ENCODE measurements around the gene ACP4.
"Not testable (repeated sequence)": the region's sequence is repeated elsewhere in the genome, so short reads cannot be mapped to it uniquely, and the experiment has no call there.

The ACP4 gene

GRCh38 chr19:50776131-50776530 lies 14.1 kb upstream of the ACP4 start:
- H3K4me3 ChIP-seq (ENCODE audit: low read depth, low read length): no peak overlapping the region

- H3K4me3 ChIP-seq (ENCODE audit: low read depth, low read length): no peak overlapping the region
Observed at GRCh38 chr19:50777261-50777660, 13.0 kb upstream of the ACP4 start.

GRCh38 chr19:50777830-50778303 lies 12.3 kb upstream of the ACP4 start:
- no peak overlapping the region for H3K4me3 ChIP-seq (ENCODE audit: low read depth, low read length)

DNA sequence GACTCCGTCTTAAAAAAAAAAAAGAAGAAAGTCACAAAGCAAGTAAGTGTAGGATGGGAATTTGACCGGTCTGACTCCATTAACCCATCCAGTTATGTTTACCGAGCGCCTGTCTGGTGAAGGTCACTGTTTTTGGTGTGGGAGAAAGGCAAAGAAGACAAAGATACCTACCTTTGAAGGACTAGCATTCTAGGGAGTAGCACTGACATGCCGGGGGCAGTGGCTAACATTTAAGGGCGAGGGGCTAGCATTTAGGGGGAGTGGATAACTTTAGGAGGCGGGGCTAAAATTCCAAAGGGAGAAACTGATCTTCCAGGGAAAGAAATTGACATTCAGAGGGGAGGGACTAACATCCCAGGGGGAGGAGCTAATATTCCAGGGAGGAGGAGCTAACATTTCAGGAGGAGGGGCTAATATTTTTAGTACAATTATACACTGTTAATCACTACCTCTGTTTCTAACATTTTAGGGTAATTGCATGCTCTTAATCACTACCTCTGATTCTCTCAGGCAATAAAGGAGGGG lies 11.2 kb upstream of the ACP4 start:
- H3K4me3 ChIP-seq (ENCODE audit: low read depth, low read length): no peak overlapping the region

DNA sequence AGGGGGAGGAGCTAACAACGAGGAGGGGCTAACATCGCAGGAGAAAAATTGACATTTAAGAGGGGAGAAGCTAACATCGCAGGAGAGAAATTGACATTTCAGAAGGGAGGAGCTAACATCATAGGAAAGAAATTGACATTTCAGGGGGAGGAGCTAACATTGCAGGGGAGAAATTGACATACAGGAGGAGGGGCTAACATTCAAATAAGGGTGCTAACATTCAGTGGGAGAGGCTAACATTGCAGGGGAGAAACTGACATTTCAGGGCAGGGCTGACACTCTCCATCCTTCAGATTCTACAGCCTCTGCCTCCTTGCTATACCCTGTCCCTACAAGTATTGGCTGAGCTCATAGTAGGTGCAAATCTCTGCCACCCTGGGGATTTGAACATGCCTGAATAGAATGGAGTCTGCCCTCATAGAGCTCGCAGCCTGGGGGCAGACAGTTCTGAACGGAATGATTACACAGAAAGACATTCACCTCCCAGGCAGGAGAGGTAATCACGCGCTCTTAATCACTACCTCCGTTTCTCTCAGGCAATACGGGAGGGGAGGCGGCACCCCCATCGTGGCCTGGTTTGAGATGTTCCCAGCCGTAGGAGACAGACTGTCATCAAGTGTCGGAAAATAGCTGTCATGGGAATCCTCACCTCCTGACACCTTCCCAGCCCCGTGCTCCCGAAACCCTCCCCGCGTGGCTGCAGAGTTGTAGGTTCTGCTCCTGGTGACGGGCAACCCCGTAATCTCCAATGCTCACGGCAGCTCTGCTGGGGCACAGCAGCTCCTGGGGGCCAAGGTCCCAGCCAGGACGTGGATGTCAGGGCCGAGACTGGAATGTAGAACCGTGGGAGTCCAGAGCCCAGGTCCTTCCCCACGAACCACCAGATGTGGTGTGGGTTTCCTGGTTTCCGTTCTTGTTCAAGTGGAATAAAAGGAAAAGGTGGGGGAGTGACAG lies 10.4 kb upstream of the ACP4 start:
- no peak overlapping the region for H3K4me3 ChIP-seq (ENCODE audit: low read depth, low read length)

DNA sequence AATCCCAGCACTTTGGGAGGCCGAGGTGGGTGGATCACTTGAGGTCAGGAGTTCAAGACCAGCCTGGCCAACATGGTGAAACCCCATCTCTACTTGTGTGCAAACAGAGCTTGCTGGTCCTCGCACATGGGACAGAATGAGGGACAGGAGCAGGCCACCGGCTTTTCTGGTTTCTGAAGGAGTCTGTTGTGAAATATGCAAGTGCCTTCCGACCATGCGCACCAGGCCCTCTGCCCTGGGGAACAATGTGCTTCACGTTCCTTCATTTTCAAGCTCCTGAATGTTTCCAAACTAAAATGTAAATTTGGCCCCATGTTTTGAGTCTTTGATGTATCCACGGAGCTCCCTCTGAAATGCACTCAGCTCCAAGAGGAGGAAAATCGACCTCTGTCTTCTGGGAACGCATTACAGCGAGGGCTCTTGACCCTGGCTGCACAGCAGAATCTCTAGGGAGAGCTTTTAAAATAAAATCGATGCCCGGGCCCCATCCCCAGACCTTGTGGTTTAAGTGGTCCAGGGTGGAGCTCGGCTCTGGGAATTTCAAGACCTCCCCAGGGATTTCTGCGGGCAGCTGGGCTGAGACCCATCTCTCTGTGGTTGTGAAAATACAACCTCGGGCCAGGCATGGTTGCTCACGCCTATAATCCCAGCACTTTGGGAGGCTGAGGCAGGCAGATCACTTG lies 9.3 kb upstream of the ACP4 start:
- H3K4me3 ChIP-seq (ENCODE audit: low read depth, low read length): no peak overlapping the region

DNA sequence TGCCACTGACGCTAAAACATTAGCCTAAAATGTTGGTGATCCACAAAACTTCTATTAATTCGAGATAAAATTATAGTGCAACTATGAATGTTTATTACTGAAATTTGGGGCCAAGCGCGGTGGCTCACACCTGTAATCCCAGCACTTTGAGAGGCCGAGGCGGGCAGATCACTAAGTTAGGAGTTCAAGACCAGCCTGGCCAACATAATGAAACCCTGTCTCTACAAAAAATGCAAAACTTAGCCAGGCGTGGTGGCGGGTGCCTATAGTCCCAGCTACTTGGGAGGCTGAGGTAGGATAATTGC lies 6.4 kb upstream of the ACP4 start:
- H3K4me3 ChIP-seq (ENCODE audit: low read depth, low read length): not testable (repeated sequence)

DNA sequence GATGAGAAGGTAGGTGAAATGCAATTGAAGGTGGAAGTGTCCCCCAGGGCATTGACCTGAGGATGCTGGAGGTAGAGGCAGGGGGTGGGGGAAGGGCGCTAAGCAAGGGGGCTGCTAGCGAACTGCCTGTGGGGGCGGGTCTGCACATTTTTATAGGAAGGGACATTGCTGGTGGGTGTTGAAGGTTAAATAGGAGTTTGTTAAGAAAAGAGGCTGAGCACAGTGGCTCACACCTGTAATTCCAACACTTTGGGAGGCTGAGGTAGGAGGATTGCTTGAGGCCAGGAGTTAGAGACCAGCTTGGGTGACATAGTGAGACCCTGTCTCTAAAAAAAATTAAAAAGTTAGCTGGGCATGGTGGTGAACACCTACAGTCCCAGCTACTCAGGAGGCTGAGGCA lies 5.5 kb upstream of the ACP4 start:
- H3K4me3 ChIP-seq (ENCODE audit: low read depth, low read length): no peak overlapping the region

- H3K4me3 ChIP-seq (ENCODE audit: low read depth, low read length): no peak overlapping the region
Observed at GRCh38 chr19:50785329-50785728, 4.9 kb upstream of the ACP4 start.

GRCh38 chr19:50790922-50791467 lies 780 bp downstream of the ACP4 start:
- no peak overlapping the region for H3K4me3 ChIP-seq (ENCODE audit: low read depth, low read length)

DNA sequence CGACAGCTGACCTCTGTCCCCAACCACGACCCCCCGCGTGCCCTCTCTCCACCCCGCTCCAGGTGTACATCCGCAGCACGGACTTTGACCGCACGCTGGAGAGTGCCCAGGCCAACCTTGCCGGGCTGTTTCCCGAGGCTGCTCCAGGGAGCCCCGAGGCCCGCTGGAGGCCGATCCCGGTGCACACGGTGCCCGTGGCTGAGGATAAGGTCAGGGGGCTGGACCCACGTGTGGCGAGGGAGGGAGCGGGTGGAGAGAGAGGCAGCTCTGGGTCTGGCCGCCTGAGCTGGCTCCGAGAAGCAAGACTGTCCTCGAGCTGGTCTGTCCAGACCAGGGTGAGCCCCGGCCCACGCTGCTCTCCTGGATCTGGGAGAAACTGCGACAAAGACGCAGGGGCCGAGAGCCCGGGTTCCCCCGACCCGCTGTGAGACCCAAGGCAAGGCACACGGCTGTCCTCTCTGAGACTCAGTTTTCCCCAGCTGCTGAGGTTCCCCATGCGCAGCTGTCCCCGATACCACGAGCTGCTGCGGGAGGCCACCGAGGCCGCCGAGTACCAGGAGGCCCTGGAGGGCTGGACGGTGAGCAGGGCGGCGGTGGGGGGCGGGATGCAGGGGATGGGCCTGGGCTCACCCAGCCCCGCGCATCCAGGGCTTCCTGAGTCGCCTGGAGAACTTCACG lies 1.5 kb downstream of the ACP4 start:
- no peak overlapping the region for H3K4me3 ChIP-seq (ENCODE audit: low read depth, low read length)

DNA sequence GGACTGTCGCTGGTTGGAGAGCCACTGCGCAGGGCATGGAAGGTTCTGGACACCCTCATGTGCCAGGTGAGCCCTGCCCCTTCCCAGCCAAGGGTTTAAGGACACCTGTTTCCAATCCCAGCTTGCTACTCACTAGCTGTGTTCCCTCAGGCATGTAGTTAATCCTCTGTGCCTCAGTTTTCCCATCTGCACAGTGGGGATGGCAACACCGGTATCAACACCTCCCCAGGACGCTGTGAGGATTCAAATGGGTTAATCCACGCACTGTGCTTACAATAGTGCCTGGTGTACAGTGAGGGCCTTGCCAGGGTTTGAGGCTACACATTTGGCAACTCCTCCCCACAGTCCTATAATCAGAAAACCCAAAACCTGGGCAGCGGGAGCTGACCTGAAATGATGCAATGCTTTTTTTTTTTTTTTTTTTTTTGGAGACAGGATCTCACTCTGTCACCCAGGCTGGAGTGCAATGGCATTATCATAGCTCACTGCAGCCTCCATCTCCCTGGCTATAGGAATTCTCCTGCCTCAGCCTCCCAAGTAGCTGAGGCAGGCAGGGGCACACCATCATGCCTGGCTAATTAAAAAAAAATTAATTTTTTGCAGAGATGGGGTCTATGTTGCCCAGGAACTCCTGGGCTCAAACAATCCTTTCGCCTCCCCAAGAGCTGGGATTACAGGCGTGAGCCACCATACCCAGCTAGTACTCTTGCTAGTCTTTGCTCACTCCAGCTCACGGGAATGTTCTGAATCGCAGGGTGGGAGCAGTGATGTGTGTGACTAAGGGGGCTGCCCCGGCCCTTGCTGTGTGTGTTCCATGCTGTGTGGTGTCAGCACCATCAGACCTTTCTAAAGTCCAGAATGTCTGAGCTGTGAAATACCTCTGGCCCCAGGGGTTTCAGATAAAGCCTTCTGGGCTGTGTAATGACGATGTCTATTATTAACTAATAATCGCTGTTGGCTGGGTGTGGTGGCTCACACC lies 2.3 kb downstream of the ACP4 start:
- no peak overlapping the region for H3K4me3 ChIP-seq (ENCODE audit: low read depth, low read length)

DNA sequence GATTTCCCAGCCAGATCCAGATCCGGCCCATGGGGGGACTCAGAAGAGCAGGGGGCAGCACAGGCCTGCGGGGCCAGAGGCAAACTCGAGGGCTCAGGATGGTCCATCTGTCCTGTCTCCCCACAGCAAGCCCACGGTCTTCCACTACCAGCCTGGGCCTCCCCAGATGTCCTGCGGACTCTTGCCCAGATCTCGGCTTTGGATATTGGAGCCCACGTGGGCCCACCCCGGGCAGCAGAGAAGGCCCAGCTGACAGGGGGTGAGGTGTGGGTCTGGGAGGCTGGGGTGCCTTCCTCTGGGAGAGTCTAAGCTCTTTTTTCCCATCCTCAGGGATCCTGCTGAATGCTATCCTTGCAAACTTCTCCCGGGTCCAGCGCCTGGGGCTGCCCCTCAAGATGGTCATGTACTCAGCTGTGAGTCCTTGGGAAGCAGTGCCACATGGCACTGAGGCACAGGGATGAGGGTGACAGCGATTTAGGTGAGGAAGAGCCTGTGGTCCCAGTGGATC lies 3.4 kb downstream of the ACP4 start:
- no peak overlapping the region for H3K4me3 ChIP-seq (ENCODE audit: low read depth, low read length)

GRCh38 chr19:50794074-50794875 lies 4.1 kb downstream of the ACP4 start:
- no peak overlapping the region for H3K4me3 ChIP-seq (ENCODE audit: low read depth, low read length)

- H3K4me3 ChIP-seq (ENCODE audit: low read depth, low read length): no peak overlapping the region
Observed at GRCh38 chr19:50794876-50795663, 4.9 kb downstream of the ACP4 start.

DNA sequence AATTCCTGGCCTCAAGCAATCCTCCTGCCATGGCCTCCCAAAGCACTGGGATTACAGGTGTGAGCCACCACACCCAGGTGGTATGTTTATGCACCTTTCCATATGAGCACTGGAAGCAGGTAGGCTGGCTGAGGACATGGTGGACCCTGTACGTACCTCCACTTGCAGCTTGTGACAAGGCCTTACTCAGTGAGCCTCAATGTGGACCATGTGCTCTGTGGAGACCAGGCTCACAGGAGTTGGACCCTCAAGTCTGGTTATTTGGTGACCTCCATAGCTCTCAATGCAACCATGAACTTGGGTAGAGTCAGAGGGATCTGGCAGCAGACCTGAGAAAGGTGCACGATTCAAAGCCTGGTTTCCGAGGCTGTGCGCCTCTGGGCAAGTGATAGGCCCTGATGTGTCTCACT lies 5.5 kb downstream of the ACP4 start:
- H3K4me3 ChIP-seq (ENCODE audit: low read depth, low read length): no peak overlapping the region

DNA sequence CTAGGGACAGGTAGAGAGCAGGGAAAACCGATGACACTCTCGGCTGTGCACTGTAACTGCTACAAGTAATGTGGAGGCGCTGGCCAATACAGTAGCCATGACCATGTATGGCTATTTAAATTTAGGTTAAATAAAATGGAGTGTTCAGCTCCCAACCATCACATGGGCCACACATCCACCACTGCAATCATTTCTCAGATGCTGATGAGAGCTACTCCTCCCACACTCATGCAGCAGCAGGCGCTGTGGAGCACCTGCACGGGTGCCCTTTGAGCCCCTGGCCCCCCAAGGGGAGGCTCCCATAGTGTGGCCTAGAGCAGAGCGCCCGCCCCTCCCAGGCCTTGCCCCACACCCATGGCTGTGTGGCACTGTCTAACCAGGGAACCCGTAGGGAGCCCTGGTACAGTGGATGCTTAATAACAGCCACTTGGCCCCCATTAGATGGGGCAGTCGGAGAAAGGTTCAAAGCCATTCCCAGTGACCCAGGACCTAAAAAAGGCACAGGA lies 6.0 kb downstream of the ACP4 start:
- no peak overlapping the region for H3K4me3 ChIP-seq (ENCODE audit: low read depth, low read length)

Data from iPS-11a (cell line).